Ovary (tissue), 3 donors: ENCODE results near the gene MRPL11.
"Not testable (repeated sequence)": the region's sequence is repeated elsewhere in the genome, so short reads cannot be mapped to it uniquely, and the experiment has no call there.

Experiments used
- EP300 ChIP-seq: sonication (generic); formaldehyde crosslinking; IDR thresholded peaks from one replicate; pipeline ENCODE4 v1.6.1; 2017; ENCODE audit warnings: antibody characterized with exemption
- TF ChIP-seq, protein P1 (sequence below), 3 donors: fragments of 450-650 bp in 2 of 3; fragments of 200-600 bp in 1 of 3; IDR thresholded peaks; one replicate each; pipeline versions ENCODE4 v1.5.1 to v1.8.0; 2016 to 2022; ENCODE audit warnings: antibody characterized with exemption in 3 of 3, mild to moderate bottlenecking in 1 of 3
- donor health status: DM: no; HTN: no; CAD: no.

DNA sequence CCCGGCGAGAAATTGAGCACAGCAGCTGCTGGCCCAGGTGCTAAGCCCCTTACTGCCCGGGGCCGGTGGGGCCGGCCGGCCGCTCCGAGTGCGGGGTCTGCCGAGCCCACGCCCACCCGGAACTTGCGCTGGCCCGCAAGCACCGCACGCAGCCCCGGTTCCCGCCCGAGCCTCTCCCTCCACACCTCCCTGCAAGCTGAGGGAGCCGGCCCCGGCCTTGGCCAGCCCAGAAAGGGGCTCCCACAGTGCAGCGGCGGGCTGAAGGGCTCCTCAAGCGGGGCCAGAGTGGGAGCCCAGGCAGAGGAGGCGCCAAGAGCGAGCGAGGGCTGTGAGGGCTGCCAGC lies 2.3 kb upstream of the MRPL11 start:
- TF ChIP-seq, protein P1, sequence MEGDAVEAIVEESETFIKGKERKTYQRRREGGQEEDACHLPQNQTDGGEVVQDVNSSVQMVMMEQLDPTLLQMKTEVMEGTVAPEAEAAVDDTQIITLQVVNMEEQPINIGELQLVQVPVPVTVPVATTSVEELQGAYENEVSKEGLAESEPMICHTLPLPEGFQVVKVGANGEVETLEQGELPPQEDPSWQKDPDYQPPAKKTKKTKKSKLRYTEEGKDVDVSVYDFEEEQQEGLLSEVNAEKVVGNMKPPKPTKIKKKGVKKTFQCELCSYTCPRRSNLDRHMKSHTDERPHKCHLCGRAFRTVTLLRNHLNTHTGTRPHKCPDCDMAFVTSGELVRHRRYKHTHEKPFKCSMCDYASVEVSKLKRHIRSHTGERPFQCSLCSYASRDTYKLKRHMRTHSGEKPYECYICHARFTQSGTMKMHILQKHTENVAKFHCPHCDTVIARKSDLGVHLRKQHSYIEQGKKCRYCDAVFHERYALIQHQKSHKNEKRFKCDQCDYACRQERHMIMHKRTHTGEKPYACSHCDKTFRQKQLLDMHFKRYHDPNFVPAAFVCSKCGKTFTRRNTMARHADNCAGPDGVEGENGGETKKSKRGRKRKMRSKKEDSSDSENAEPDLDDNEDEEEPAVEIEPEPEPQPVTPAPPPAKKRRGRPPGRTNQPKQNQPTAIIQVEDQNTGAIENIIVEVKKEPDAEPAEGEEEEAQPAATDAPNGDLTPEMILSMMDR (IDR thresholded peaks at IDR 0.05): not testable (repeated sequence)
- TF ChIP-seq EP300: not testable (repeated sequence)
